DND-41 (cell line): Measurements from ENCODE around the gene KDM8.

Experiments used
- ATAC-seq: fragments of 200-7000 bp; cut with Tn5 transposase; 3 replicates; pipeline ENCODE4 v1.9.1; 2021; ENCODE audit warnings: low read depth; ENCODE audit not compliant: insufficient read depth
- DNase-seq: peaks from one replicate; pipeline ENCODE4 v3.0.0-alpha.2; 2020
- H2AFZ ChIP-seq: 2 replicates; pipeline ENCODE4 v1.6.0; 2012; ENCODE audit warnings: low read depth, low read length
- H3K27ac ChIP-seq: 2 replicates; pipeline ENCODE4 v1.5.1; 2012; ENCODE audit warnings: low read length, inconsistent platforms
- H3K27me3 ChIP-seq: fragments of 200-600 bp; sonication (generic); 2 replicates; pipeline ENCODE4 v1.6.0; 2012; ENCODE audit warnings: low read length, mild to moderate bottlenecking, inconsistent platforms; ENCODE audit not compliant: insufficient read depth, poor library complexity
- H3K36me3 ChIP-seq: 2 replicates; pipeline ENCODE4 v1.5.1; 2012; ENCODE audit warnings: low read length, inconsistent platforms; ENCODE audit not compliant: insufficient read depth
- H3K4me1 ChIP-seq: 2 replicates; pipeline ENCODE4 v1.5.1; 2012; ENCODE audit warnings: mild to moderate bottlenecking, low read length; ENCODE audit not compliant: insufficient read depth
- H3K4me2 ChIP-seq: 2 replicates; pipeline ENCODE4 v1.6.0; 2012; ENCODE audit warnings: mild to moderate bottlenecking, moderate library complexity, low read length, inconsistent platforms; ENCODE audit not compliant: insufficient read depth
- H3K4me3 ChIP-seq, 2 experiments: fragments of 200-600 bp in 1 of 2; shearing (Covaris generic) in 1 of 2; 2 replicates each; pipeline ENCODE4 v1.5.1; 2012 to 2016; ENCODE audit warnings: inconsistent platforms in 2 of 2, low read length in 2 of 2, mild to moderate bottlenecking in 2 of 2, low read depth in 1 of 2, moderate library complexity in 1 of 2
- H3K79me2 ChIP-seq: 2 replicates; pipeline ENCODE4 v1.6.0; 2012; ENCODE audit warnings: low read length, inconsistent platforms; ENCODE audit not compliant: insufficient read depth
- H3K9ac ChIP-seq: 2 replicates; pipeline ENCODE4 v1.6.0; 2012; ENCODE audit warnings: low read depth, mild to moderate bottlenecking, inconsistent platforms, low read length, moderate library complexity
- H3K9me3 ChIP-seq: 2 replicates; pipeline ENCODE4 v1.5.1; 2012; ENCODE audit warnings: low read length, moderate library complexity, mild to moderate bottlenecking, inconsistent platforms; ENCODE audit not compliant: insufficient read depth, severe bottlenecking
- H4K20me1 ChIP-seq: 2 replicates; pipeline ENCODE4 v1.6.0; 2012; ENCODE audit warnings: low read length; ENCODE audit not compliant: insufficient read depth
- EZH2 ChIP-seq: IDR thresholded peaks from 3 replicates; pipeline ENCODE4 v1.6.1; 2012; ENCODE audit warnings: borderline replicate concordance, low read depth, mild to moderate bottlenecking, moderate library complexity, low read length, inconsistent platforms; ENCODE audit not compliant: severe bottlenecking
- TF ChIP-seq, protein P1 (sequence below): IDR thresholded peaks from 2 replicates; pipeline ENCODE4 v1.5.1; 2012; ENCODE audit warnings: borderline replicate concordance, low read length, moderate library complexity, mild to moderate bottlenecking; ENCODE audit not compliant: poor library complexity, severe bottlenecking; ENCODE audit errors: extremely low read depth

The KDM8 gene

DNA sequence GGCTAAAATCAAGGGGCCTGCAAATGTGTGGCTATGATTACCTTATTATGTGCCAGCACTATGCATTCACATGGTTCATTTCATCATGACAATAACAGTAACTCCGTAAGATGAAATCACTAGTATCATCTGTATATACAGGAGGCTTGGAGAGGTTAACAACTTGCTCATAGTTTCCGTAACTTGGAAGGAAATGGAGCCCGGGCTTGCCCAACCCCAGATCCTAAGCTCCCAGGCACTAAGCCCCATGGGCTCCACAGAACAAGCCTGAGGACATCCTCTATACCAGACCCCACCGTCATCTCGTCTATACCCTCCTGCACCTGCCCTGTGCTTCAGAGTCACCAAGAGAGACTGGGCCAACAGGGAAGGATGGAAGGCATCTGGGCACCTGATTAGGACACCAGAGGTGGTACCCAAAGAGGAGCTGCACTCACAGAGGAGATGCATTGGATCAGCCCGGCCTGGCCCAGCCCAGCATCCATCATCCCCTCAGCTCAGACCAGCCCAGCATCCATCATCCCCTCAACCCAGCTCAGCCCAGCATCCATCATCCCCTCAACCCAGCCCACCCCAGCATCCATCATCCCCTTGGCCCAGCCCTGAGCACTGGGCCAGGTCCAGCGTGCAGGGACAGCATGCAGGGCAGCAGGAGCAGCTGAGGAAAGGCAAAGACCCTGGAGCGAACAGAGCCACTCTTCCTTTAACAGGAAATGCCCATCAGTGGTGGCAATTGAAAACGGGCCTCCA lies 36.8 kb downstream of the KDM8 start:
- no peak for DNase-seq
- ATAC-seq, result no peak
- no peak overlapping the region for H2AFZ ChIP-seq
- H3K9ac ChIP-seq, result no peak overlapping the region
- TF ChIP-seq, protein P1, sequence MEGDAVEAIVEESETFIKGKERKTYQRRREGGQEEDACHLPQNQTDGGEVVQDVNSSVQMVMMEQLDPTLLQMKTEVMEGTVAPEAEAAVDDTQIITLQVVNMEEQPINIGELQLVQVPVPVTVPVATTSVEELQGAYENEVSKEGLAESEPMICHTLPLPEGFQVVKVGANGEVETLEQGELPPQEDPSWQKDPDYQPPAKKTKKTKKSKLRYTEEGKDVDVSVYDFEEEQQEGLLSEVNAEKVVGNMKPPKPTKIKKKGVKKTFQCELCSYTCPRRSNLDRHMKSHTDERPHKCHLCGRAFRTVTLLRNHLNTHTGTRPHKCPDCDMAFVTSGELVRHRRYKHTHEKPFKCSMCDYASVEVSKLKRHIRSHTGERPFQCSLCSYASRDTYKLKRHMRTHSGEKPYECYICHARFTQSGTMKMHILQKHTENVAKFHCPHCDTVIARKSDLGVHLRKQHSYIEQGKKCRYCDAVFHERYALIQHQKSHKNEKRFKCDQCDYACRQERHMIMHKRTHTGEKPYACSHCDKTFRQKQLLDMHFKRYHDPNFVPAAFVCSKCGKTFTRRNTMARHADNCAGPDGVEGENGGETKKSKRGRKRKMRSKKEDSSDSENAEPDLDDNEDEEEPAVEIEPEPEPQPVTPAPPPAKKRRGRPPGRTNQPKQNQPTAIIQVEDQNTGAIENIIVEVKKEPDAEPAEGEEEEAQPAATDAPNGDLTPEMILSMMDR, result no peak
- no peak for TF ChIP-seq EZH2
- peak overlapping the region; percentile 96 for H3K27ac ChIP-seq
- peaks cover 39% of the 10 kb centered on the region for H3K79me2 ChIP-seq
- no peaks in the 10 kb centered on the region for H3K27me3 ChIP-seq
- H3K4me1 ChIP-seq, result peaks cover 37% of the 10 kb centered on the region
- H3K9me3 ChIP-seq, result no peaks in the 10 kb centered on the region
- H3K4me3 ChIP-seq, result no peak overlapping the region
- no peaks in the 10 kb centered on the region for H4K20me1 ChIP-seq
- H3K36me3 ChIP-seq, result peaks cover 17% of the 10 kb centered on the region; the same call in 1 of the 2 replicates
- H3K4me2 ChIP-seq, result no peak overlapping the region

- TF ChIP-seq, protein P1, result no peak
- no peak for TF ChIP-seq EZH2
- no peak overlapping the region for H3K4me2 ChIP-seq
- H3K9me3 ChIP-seq, result no peaks in the 10 kb centered on the region
- H3K36me3 ChIP-seq, result peaks cover 26% of the 10 kb centered on the region
- DNase-seq, result no peak
- no peaks in the 10 kb centered on the region for H3K27me3 ChIP-seq
- H3K4me1 ChIP-seq, result peaks cover 28% of the 10 kb centered on the region
- no peak overlapping the region for H3K9ac ChIP-seq
- H2AFZ ChIP-seq, result no peak overlapping the region
- H3K4me3 ChIP-seq, result no peak overlapping the region
- H3K79me2 ChIP-seq, result peaks cover 46% of the 10 kb centered on the region
- H3K27ac ChIP-seq, result peak overlapping the region; percentile 41
- no peak for ATAC-seq
- no peaks in the 10 kb centered on the region for H4K20me1 ChIP-seq
Observed at GRCh38 chr16:27240948-27241531, 37.7 kb downstream of the KDM8 start.

- Histone ChIP-seq H3K4me1 (peaks cover 22% of the 10 kb centered on the region), H2AFZ (no peak overlapping the region), H3K27ac (peak overlapping the region; percentile 41), H3K4me2 (no peak overlapping the region), H3K79me2 (peaks cover 49% of the 10 kb centered on the region), H3K36me3 (peaks cover 26% of the 10 kb centered on the region), H3K4me3 (no peak overlapping the region), H3K27me3 (no peaks in the 10 kb centered on the region), H3K9me3 (no peaks in the 10 kb centered on the region), H3K9ac (no peak overlapping the region), H4K20me1 (no peaks in the 10 kb centered on the region)
- TF ChIP-seq, protein P1, result no peak
- TF ChIP-seq EZH2, result no peak
- DNase-seq (no peak), ATAC-seq (no peak)
Observed at GRCh38 chr16:27241658-27242057, 38.3 kb downstream of the KDM8 start.
